D721Med (cell line): ENCODE data around the gene BCOR.

Experiments
- DNase-seq: peaks from one replicate; pipeline ENCODE4 v3.0.0; 2011; ENCODE audit warnings: low spot score; ENCODE audit not compliant: insufficient read length
- FAIRE-seq: peaks from 2 replicates; lab custom pipeline; 2011; peaks lifted over from hg19 to GRCh38; lab: Jason Lieb, UNC
- CTCF ChIP-seq: IDR thresholded peaks from 2 replicates; pipeline ENCODE4 v1.5.1; 2012; ENCODE audit warnings: mild to moderate bottlenecking, control low read depth; ENCODE audit not compliant: insufficient read depth; ENCODE audit errors: missing control alignments

The BCOR gene

GRCh38 chrX:40068048-40068447 is 29.7 kb downstream of the BCOR start:
- no peak for TF ChIP-seq CTCF
- FAIRE-seq: no peak
- no peak for DNase-seq

GRCh38 chrX:40066700-40067099 is 31.1 kb downstream of the BCOR start:
- TF ChIP-seq CTCF: no peak
- FAIRE-seq (no peak), DNase-seq (no peak)

GRCh38 chrX:40065296-40066046 is 32.3 kb downstream of the BCOR start:
- FAIRE-seq: no peak
- no peak for TF ChIP-seq CTCF

GRCh38 chrX:40064055-40064597 is 33.6 kb downstream of the BCOR start:
- FAIRE-seq (no peak), DNase-seq (no peak)
- TF ChIP-seq CTCF: no peak

More at GRCh38 chrX:40065296-40066046, 32.3 kb downstream of the BCOR start:
- no peak for DNase-seq

- FAIRE-seq (no peak), DNase-seq (no peak)
- TF ChIP-seq CTCF: no peak
Observed at GRCh38 chrX:40063555-40063954, 34.2 kb downstream of the BCOR start.

GRCh38 chrX:40062525-40063155 is 35.1 kb downstream of the BCOR start:
- TF ChIP-seq CTCF: no peak
- FAIRE-seq: no peak
- no peak for DNase-seq
